ENCODE measurements around the gene PRB2.
"Not testable (repeated sequence)": the region's sequence is repeated elsewhere in the genome, so short reads cannot be mapped to it uniquely, and the experiment has no call there.

The PRB2 gene

GRCh38 chr12:11395467-11395866, at the start of gene PRB2:
Gene PRB2 (minus strand): TSS chr12:11395567. CDS start chr12:11395529, 38 bp downstream.
- DNase-seq (ENCODE audit: low read depth in 2 of 2, low spot score in 1 of 2) = not testable (repeated sequence)

- DNase-seq (ENCODE audit: low read depth in 2 of 2, low spot score in 1 of 2) = no peak
Measured at GRCh38 chr12:11437966-11438365, 42.6 kb upstream of the PRB2 start.

- DNase-seq (ENCODE audit: low read depth in 2 of 2, low spot score in 1 of 2) = no peak
Measured at GRCh38 chr12:11433664-11434063, 38.3 kb upstream of the PRB2 start.

GRCh38 chr12:11431486-11431885, 36.1 kb upstream of the PRB2 start:
- DNase-seq (ENCODE audit: low read depth in 2 of 2, low spot score in 1 of 2) = no peak

GRCh38 chr12:11427341-11427740, 32.0 kb upstream of the PRB2 start:
- no peak for DNase-seq (ENCODE audit: low read depth in 2 of 2, low spot score in 1 of 2)

GRCh38 chr12:11412731-11413130, 17.4 kb upstream of the PRB2 start:
- no peak for DNase-seq (ENCODE audit: low read depth in 2 of 2, low spot score in 1 of 2)

GRCh38 chr12:11408096-11408495, 12.7 kb upstream of the PRB2 start:
- DNase-seq (ENCODE audit: low read depth in 2 of 2, low spot score in 1 of 2) = no peak

GRCh38 chr12:11397366-11397765, 2.0 kb upstream of the PRB2 start:
- DNase-seq (ENCODE audit: low read depth in 2 of 2, low spot score in 1 of 2) = no peak

- not testable (repeated sequence) for DNase-seq (ENCODE audit: low read depth in 2 of 2, low spot score in 1 of 2)
Measured at GRCh38 chr12:11391456-11391855, 3.9 kb downstream of the PRB2 start.

GRCh38 chr12:11377420-11377819, 17.9 kb downstream of the PRB2 start:
- not testable (repeated sequence) for DNase-seq (ENCODE audit: low read depth in 2 of 2, low spot score in 1 of 2)

- no peak for DNase-seq (ENCODE audit: low read depth in 2 of 2, low spot score in 1 of 2)
Measured at GRCh38 chr12:11361151-11361550, 34.2 kb downstream of the PRB2 start.

- not testable (repeated sequence) for DNase-seq (ENCODE audit: low read depth in 2 of 2, low spot score in 1 of 2)
Measured at GRCh38 chr12:11360205-11360883, 35.0 kb downstream of the PRB2 start.

- DNase-seq (ENCODE audit: low read depth in 2 of 2, low spot score in 1 of 2) = not testable (repeated sequence)
Measured at GRCh38 chr12:11351736-11352135, 43.6 kb downstream of the PRB2 start.

- DNase-seq (ENCODE audit: low read depth in 2 of 2, low spot score in 1 of 2) = no peak
Measured at GRCh38 chr12:11348439-11348838, 46.9 kb downstream of the PRB2 start.

GRCh38 chr12:11347810-11348209, 47.6 kb downstream of the PRB2 start:
- DNase-seq (ENCODE audit: low read depth in 2 of 2, low spot score in 1 of 2) = no peak

- DNase-seq (ENCODE audit: low read depth in 2 of 2, low spot score in 1 of 2) = no peak
Measured at GRCh38 chr12:11344500-11344899, 50.9 kb downstream of the PRB2 start.

Data from stimulated activated CD8-positive, alpha-beta memory T cell treated with anti-CD3 and anti-CD28 coated beads, Interleukin-4, amount 100 ng/mL, for 1 hour (primary cell).